GM18519 (cell line): ENCODE results near the gene TMCC1.

Experiments used
- ATAC-seq: cut with Tn5 transposase; IDR thresholded peaks from one replicate; pipeline ENCODE4 v1.9.1; 2021; ENCODE audit warnings: mild to moderate bottlenecking, moderate library complexity; ENCODE audit not compliant: unreplicated experiment, low FRiP score

Gene TMCC1

GRCh38 chr3:129603991-129604749, 289.3 kb downstream of the TMCC1 start:
- ATAC-seq = no peak

GRCh38 chr3:129603561-129603942, 290.0 kb downstream of the TMCC1 start:
- ATAC-seq = no peak

GRCh38 chr3:129602730-129603560, 290.6 kb downstream of the TMCC1 start:
- ATAC-seq = no peak

GRCh38 chr3:129602309-129602708, 291.2 kb downstream of the TMCC1 start:
- ATAC-seq = no peak

- ATAC-seq = no peak
These were observed 291.8 kb downstream of the TMCC1 start for GRCh38 chr3:129601713-129602112.

- no peak for ATAC-seq
These were observed 293.2 kb downstream of the TMCC1 start for GRCh38 chr3:129600348-129600747.

GRCh38 chr3:129599607-129600006, 293.9 kb downstream of the TMCC1 start:
- ATAC-seq = no peak

GRCh38 chr3:129599073-129599472, 294.4 kb downstream of the TMCC1 start:
- ATAC-seq = no peak

GRCh38 chr3:129598484-129598883, 295.0 kb downstream of the TMCC1 start:
- no peak for ATAC-seq

GRCh38 chr3:129598000-129598381, 295.5 kb downstream of the TMCC1 start:
- no peak for ATAC-seq
